Nephron progenitor cell (in vitro differentiated cells): ENCODE data around the gene PTRHD1.

Source experiments
- DNase-seq: peaks from one replicate; pipeline ENCODE4 v3.0.0; 2021
- H3K27ac Mint-ChIP-seq: 2 replicates; pipeline ENCODE4 v1.8.0; 2021; ENCODE audit warnings: mild to moderate bottlenecking, moderate library complexity, mixed read lengths
- H3K27me3 Mint-ChIP-seq: 2 replicates; pipeline ENCODE4 v1.8.0; 2021; ENCODE audit warnings: mild to moderate bottlenecking, low read depth, mixed read lengths; ENCODE audit not compliant: poor library complexity
- H3K36me3 Mint-ChIP-seq: 2 replicates; pipeline ENCODE4 v1.8.0; 2021; ENCODE audit warnings: low read depth, mixed read lengths
- H3K4me1 Mint-ChIP-seq: 2 replicates; pipeline ENCODE4 v1.8.0; 2021; ENCODE audit warnings: mixed read lengths
- H3K4me3 Mint-ChIP-seq: 2 replicates; pipeline ENCODE4 v1.8.0; 2021; ENCODE audit warnings: mild to moderate bottlenecking, moderate library complexity, mixed read lengths
- H3K9me3 Mint-ChIP-seq: 2 replicates; pipeline ENCODE4 v1.8.0; 2021; ENCODE audit warnings: mild to moderate bottlenecking, moderate library complexity, mixed read lengths
- TF ChIP-seq, protein P1 (sequence below): fragments of 200-600 bp; sonication (generic); IDR thresholded peaks from 2 replicates; pipeline ENCODE4 v1.5.0; 2021; ENCODE audit warnings: antibody characterized with exemption

The PTRHD1 gene

GRCh38 chr2:24740142-24740541 lies 53.0 kb downstream of the PTRHD1 start:
- Mint-ChIP-seq H3K4me3 (no peak overlapping the region), H3K27ac (no peak overlapping the region), H3K9me3 (no peaks in the 10 kb centered on the region), H3K36me3 (peaks cover 15% of the 10 kb centered on the region), H3K27me3 (no peaks in the 10 kb centered on the region), H3K4me1 (peaks cover 10% of the 10 kb centered on the region)
- TF ChIP-seq, protein P1, sequence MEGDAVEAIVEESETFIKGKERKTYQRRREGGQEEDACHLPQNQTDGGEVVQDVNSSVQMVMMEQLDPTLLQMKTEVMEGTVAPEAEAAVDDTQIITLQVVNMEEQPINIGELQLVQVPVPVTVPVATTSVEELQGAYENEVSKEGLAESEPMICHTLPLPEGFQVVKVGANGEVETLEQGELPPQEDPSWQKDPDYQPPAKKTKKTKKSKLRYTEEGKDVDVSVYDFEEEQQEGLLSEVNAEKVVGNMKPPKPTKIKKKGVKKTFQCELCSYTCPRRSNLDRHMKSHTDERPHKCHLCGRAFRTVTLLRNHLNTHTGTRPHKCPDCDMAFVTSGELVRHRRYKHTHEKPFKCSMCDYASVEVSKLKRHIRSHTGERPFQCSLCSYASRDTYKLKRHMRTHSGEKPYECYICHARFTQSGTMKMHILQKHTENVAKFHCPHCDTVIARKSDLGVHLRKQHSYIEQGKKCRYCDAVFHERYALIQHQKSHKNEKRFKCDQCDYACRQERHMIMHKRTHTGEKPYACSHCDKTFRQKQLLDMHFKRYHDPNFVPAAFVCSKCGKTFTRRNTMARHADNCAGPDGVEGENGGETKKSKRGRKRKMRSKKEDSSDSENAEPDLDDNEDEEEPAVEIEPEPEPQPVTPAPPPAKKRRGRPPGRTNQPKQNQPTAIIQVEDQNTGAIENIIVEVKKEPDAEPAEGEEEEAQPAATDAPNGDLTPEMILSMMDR: no peak
- no peak for DNase-seq
